Astrocyte (in vitro differentiated cells and primary cell): Measurements from ENCODE around the gene OR4E1. TPM values are rescaled to one million over a fixed set of nuclear protein-coding genes. Genes with fewer than 3 reads are reported as not detected.
"Not testable (repeated sequence)": the region's sequence is repeated elsewhere in the genome, so short reads cannot be mapped to it uniquely, and the experiment has no call there.

Experiments
- DNase-seq: peaks from one replicate; pipeline ENCODE4 v3.0.0-alpha.2; 2010; ENCODE audit warnings: low read depth
- FAIRE-seq: peaks from 2 replicates; lab custom pipeline; 2011; peaks lifted over from hg19 to GRCh38; lab: Jason Lieb, UNC
- H2AFZ ChIP-seq: 2 replicates; pipeline ENCODE4 v1.6.0; 2012; ENCODE audit warnings: low read depth, low read length, inconsistent platforms
- H3K27ac ChIP-seq: 2 replicates; pipeline ENCODE4 v1.5.1; 2011; ENCODE audit warnings: low read depth, low read length, inconsistent platforms
- H3K27me3 ChIP-seq: 2 replicates; pipeline ENCODE4 v1.6.0; 2011; ENCODE audit warnings: low read length, inconsistent platforms; ENCODE audit not compliant: insufficient read depth
- H3K36me3 ChIP-seq: 2 replicates; pipeline ENCODE4 v1.5.1; 2011; ENCODE audit warnings: low read length, inconsistent platforms; ENCODE audit not compliant: insufficient read depth
- H3K4me1 ChIP-seq: 2 replicates; pipeline ENCODE4 v1.5.1; 2011; ENCODE audit warnings: low read length, inconsistent platforms; ENCODE audit not compliant: insufficient read depth
- H3K4me2 ChIP-seq: 2 replicates; pipeline ENCODE4 v1.6.0; 2012; ENCODE audit warnings: low read length, inconsistent platforms
- H3K4me3 ChIP-seq: 2 replicates; pipeline ENCODE4 v1.5.1; 2011; ENCODE audit warnings: low read depth, mild to moderate bottlenecking, low read length, inconsistent platforms; ENCODE audit not compliant: insufficient read depth
- H3K79me2 ChIP-seq: 2 replicates; pipeline ENCODE4 v1.6.0; 2012; ENCODE audit warnings: mild to moderate bottlenecking, low read length, inconsistent platforms; ENCODE audit not compliant: insufficient read depth
- H3K9ac ChIP-seq: 2 replicates; pipeline ENCODE4 v1.6.0; 2012; ENCODE audit warnings: mild to moderate bottlenecking, low read length, inconsistent platforms
- H3K9me3 ChIP-seq: 2 replicates; pipeline ENCODE4 v1.5.1; 2012; ENCODE audit warnings: low read depth, mild to moderate bottlenecking, low read length, inconsistent platforms; ENCODE audit not compliant: insufficient read depth
- H4K20me1 ChIP-seq: 2 replicates; pipeline ENCODE4 v1.6.0; 2012; ENCODE audit warnings: low read length, inconsistent platforms; ENCODE audit not compliant: insufficient read depth
- H3K27ac Mint-ChIP-seq: one replicate; pipeline ENCODE4 v1.8.0; 2021; ENCODE audit warnings: mild to moderate bottlenecking, mixed read lengths; ENCODE audit not compliant: unreplicated experiment
- H3K27me3 Mint-ChIP-seq: one replicate; pipeline ENCODE4 v1.8.0; 2021; ENCODE audit warnings: low read depth, mixed read lengths; ENCODE audit not compliant: unreplicated experiment
- H3K36me3 Mint-ChIP-seq: one replicate; pipeline ENCODE4 v1.8.0; 2021; ENCODE audit warnings: low read depth, mixed read lengths; ENCODE audit not compliant: unreplicated experiment
- H3K4me1 Mint-ChIP-seq: one replicate; pipeline ENCODE4 v1.8.0; 2021; ENCODE audit warnings: low read depth, mixed read lengths; ENCODE audit not compliant: unreplicated experiment
- H3K4me3 Mint-ChIP-seq: one replicate; pipeline ENCODE4 v1.8.0; 2021; ENCODE audit warnings: mild to moderate bottlenecking, moderate library complexity, mixed read lengths; ENCODE audit not compliant: unreplicated experiment
- H3K9me3 Mint-ChIP-seq: one replicate; pipeline ENCODE4 v1.8.0; 2021; ENCODE audit warnings: mild to moderate bottlenecking, mixed read lengths; ENCODE audit not compliant: unreplicated experiment
- EZH2 ChIP-seq: IDR thresholded peaks from 2 replicates; pipeline ENCODE4 v1.6.1; 2012; ENCODE audit warnings: mild to moderate bottlenecking, low read length, inconsistent platforms; ENCODE audit not compliant: insufficient read depth
- total RNA-seq: library from RNA; stranded (reverse); gene quantifications from 2 replicates; pipeline ENCODE4 v1.2.1, GENCODE V29; 2021
- TF ChIP-seq, protein P1 (sequence below): IDR thresholded peaks from 2 replicates; pipeline ENCODE4 v1.5.1; 2011; ENCODE audit warnings: low read depth, mild to moderate bottlenecking, inconsistent platforms, low read length, moderate library complexity; ENCODE audit not compliant: insufficient read depth

The OR4E1 gene
- total RNA-seq, 1 donor from 2014 or later, result not detected

DNA sequence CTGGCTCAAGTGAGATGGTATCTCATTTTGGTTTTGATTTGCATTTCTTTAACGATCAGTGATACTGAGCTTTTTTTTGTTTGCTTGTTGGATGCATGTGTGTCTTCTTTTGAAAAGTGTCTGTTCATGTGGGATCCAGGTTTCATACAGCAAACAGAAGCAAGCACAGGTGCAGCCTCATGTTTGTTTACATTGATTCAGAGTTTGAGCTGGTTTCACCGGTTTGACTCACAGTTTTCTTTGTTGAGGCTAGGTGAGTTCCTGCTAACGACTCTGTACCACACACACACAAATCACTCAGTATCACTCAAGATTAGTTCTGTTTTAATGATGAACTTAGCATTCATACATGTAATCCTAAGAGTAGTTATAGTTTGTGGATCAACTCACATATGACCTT is 42.5 kb downstream of the OR4E1 start:
- Mint-ChIP-seq H3K9me3 (no peaks in the 10 kb centered on the region), H3K36me3 (peaks cover 1% of the 10 kb centered on the region), H3K27me3 (peaks cover 3% of the 10 kb centered on the region), H3K4me1 (peaks cover 4% of the 10 kb centered on the region), H3K27ac (no peak overlapping the region), H3K4me3 (no peak overlapping the region)
- TF ChIP-seq EZH2, result no peak
- TF ChIP-seq, protein P1, sequence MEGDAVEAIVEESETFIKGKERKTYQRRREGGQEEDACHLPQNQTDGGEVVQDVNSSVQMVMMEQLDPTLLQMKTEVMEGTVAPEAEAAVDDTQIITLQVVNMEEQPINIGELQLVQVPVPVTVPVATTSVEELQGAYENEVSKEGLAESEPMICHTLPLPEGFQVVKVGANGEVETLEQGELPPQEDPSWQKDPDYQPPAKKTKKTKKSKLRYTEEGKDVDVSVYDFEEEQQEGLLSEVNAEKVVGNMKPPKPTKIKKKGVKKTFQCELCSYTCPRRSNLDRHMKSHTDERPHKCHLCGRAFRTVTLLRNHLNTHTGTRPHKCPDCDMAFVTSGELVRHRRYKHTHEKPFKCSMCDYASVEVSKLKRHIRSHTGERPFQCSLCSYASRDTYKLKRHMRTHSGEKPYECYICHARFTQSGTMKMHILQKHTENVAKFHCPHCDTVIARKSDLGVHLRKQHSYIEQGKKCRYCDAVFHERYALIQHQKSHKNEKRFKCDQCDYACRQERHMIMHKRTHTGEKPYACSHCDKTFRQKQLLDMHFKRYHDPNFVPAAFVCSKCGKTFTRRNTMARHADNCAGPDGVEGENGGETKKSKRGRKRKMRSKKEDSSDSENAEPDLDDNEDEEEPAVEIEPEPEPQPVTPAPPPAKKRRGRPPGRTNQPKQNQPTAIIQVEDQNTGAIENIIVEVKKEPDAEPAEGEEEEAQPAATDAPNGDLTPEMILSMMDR, result no peak
- Histone ChIP-seq H3K4me2 (no peak overlapping the region), H3K9ac (no peak overlapping the region), H3K9me3 (no peaks in the 10 kb centered on the region), H3K27ac (no peak overlapping the region), H4K20me1 (no peaks in the 10 kb centered on the region), H2AFZ (no peak overlapping the region), H3K4me1 (no peaks in the 10 kb centered on the region), H3K36me3 (no peaks in the 10 kb centered on the region), H3K79me2 (no peaks in the 10 kb centered on the region), H3K27me3 (no peaks in the 10 kb centered on the region), H3K4me3 (no peak overlapping the region)
- FAIRE-seq, result no peak
- DNase-seq, result no peak

DNA sequence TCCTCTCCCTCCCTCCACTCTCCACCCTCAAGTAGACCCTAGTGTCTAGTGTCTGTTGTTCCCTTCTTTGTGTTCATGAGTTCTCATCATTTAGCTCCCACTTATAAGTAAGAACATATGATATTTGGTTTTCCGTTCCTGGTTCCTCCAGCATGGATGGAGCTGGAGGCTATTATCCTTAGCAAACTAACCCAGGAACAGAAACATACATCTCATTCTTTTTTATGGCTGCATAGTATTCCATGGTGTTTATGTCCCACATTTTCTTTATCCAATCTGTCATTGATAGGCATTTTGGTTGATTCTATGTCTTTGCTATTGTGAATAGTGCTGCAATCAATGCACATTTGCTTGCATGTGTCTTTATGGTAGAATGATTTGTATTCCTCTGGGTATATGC is 43.1 kb downstream of the OR4E1 start:
- not testable (repeated sequence) for H3K4me2 ChIP-seq, H4K20me1 ChIP-seq, H3K27me3 ChIP-seq, H3K4me1 Mint-ChIP-seq, H3K27ac ChIP-seq, FAIRE-seq, H3K9me3 Mint-ChIP-seq, H3K27ac Mint-ChIP-seq, H3K36me3 ChIP-seq, H3K36me3 Mint-ChIP-seq, H2AFZ ChIP-seq, H3K9me3 ChIP-seq, DNase-seq, H3K27me3 Mint-ChIP-seq, H3K4me3 ChIP-seq, H3K4me3 Mint-ChIP-seq, H3K79me2 ChIP-seq, H3K4me1 ChIP-seq, H3K9ac ChIP-seq

DNA sequence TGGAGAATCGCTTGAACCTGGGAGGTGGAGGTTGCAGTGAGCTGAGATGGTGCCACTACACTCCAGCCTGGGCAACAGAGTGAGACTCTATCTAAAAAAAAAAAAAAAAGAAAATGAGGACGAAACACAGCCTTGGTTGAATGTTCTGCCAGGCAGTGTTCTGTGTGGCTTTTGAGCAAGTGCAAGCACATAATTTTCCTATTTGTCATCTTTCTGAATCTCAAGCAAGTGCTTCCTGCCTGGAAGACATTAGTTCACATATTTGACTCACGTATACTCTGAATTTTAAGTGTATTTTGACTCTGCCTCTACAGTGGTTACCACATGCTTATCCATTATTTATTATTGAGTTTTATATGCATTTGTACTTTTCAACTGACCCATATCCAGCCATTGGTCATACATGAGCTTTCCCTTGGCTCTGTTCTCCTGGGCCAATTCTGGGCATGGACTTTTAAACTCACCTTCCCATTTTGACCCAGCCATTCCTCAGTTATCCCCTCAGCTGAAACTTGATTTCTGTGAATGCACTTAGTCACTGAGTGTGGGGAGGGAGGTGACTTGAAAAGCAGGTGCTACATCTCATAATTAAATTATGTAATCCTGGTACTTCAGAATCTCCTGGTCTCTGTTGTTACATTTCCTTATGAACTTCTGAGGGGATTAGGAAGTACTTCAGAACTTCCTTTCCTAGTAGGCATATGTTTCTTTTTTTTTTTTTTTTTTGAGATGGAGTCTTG is 47.0 kb downstream of the OR4E1 start:
- Mint-ChIP-seq H3K27me3 (no peaks in the 10 kb centered on the region), H3K27ac (peak overlapping the region; percentile 19), H3K9me3 (peaks cover 2% of the 10 kb centered on the region), H3K4me3 (no peak overlapping the region), H3K36me3 (peaks cover 1% of the 10 kb centered on the region), H3K4me1 (peaks cover 4% of the 10 kb centered on the region)
- Histone ChIP-seq H4K20me1 (no peaks in the 10 kb centered on the region), H3K27me3 (no peaks in the 10 kb centered on the region), H3K4me2 (no peak overlapping the region), H3K4me1 (no peaks in the 10 kb centered on the region), H3K9ac (no peak overlapping the region), H3K9me3 (no peaks in the 10 kb centered on the region), H2AFZ (no peak overlapping the region), H3K4me3 (no peak overlapping the region), H3K27ac (no peak overlapping the region), H3K79me2 (no peaks in the 10 kb centered on the region), H3K36me3 (no peaks in the 10 kb centered on the region)
- FAIRE-seq, result no peak
- TF ChIP-seq, protein P1, result no peak
- no peak for TF ChIP-seq EZH2
- no peak for DNase-seq

Other genes starting within 250 kb of the OR4E1 start
- 108 and 111 TPM in 2 replicates for gene CHD8, start 217.7 kb downstream of the OR4E1 start, total RNA-seq
- 48.5 and 49.9 TPM in 2 replicates for gene RAB2B, start 196.9 kb downstream of the OR4E1 start, total RNA-seq
- 88.8 and 92.2 TPM in 2 replicates for gene TOX4, start 196.6 kb downstream of the OR4E1 start, total RNA-seq
- gene METTL3, start 162.5 kb downstream of the OR4E1 start, total RNA-seq, result 40.0 and 44.0 TPM in 2 replicates
- gene SALL2, start 147.5 kb downstream of the OR4E1 start, total RNA-seq, result 28.3 and 34.5 TPM in 2 replicates
- gene OR10G3, start 93.7 kb downstream of the OR4E1 start, total RNA-seq, result not detected in 2 replicates
- not detected in 2 replicates for gene OR10G2, start 38.9 kb downstream of the OR4E1 start, total RNA-seq
- not detected in 2 replicates for gene OR4E2, start 20.0 kb downstream of the OR4E1 start, total RNA-seq